HG02571 (cell line): ENCODE measurements around the gene TUBB6.
A peak's percentile ranks its signal among the peaks of the same experiment; 100 is the strongest.

Experiments
- ATAC-seq: cut with Tn5 transposase; IDR thresholded peaks from one replicate; pipeline ENCODE4 v1.9.1; 2021; ENCODE audit warnings: mild to moderate bottlenecking, moderate library complexity; ENCODE audit not compliant: unreplicated experiment

The TUBB6 gene

DNA sequence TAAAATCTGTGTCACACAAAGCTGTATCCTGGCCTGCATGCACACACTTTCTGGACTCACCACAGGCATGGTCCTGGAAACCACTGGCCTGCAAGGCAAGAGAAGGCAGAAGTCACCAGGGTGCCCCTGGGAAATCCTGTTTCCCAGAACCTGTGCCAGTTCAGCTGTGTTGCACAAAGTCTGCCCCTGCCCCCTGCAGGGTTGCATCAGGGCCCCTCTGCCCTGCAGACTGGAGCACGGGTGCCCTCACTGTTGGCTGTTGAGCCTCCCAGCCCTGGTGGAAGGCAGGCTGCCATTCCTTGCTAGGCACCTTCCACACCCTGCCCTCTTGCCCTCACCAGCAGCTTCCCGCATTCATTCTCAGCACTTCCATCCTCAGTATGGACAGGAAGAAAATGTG, 18.0 kb upstream of the TUBB6 start:
- no peak for ATAC-seq

DNA sequence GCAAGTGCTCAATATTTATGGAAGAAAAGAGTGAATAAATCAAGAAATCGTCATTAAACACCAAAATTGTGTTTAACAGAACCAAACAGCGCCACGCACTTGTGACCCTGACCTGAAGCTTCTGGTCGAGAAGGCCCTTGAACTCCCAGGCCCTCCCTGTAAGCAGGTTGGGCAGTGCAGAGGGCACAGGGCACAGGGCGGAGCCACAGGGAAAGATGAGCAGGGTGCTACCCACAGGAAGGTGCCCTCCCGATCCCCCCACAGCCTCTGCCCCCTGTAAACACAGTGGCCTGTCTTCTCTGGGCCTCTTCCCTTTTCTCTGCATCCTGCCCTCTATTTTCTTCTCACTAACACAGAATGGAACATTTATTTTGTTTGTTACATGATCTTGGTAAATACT, 16.9 kb upstream of the TUBB6 start:
- no peak for ATAC-seq

DNA sequence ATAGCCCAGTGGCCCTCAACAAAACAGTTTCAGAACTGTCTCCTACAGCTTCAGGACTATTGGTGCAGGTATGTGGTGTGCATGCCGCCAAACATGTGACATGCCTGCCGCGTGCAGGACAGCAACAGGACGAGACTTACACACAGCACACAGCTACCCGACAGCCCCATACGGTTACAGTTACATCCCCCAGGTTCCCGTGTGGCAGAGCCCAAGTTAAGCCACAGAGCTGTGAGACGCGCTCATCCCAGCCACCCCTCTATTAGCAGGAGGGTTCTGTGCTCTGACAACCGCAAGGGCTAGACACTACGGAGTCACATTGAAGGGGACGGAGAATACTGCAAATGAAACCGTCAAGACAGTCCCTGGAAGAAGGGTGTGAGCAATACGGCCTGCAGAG, 16.4 kb upstream of the TUBB6 start:
- no peak for ATAC-seq

DNA sequence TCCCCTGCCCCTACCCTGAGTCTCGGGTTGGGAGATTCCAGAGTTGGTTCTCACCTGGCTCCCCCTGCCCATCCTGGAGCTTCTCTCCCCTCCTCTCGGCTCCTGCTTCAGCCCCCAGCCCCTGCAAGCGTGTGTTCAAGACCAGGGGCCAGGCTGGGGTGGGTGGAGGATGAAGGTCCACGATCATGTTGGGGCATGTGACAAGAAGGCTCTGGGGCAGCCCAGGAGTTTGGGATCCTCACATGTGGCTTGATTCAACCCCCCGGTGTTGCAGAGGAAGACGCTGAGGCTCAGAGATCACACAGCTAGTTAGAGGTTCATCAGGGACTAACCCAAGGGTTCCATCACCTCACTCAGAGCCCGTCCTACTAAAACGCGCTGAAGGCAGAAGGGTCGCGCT, 14.2 kb upstream of the TUBB6 start:
- no peak for ATAC-seq

DNA sequence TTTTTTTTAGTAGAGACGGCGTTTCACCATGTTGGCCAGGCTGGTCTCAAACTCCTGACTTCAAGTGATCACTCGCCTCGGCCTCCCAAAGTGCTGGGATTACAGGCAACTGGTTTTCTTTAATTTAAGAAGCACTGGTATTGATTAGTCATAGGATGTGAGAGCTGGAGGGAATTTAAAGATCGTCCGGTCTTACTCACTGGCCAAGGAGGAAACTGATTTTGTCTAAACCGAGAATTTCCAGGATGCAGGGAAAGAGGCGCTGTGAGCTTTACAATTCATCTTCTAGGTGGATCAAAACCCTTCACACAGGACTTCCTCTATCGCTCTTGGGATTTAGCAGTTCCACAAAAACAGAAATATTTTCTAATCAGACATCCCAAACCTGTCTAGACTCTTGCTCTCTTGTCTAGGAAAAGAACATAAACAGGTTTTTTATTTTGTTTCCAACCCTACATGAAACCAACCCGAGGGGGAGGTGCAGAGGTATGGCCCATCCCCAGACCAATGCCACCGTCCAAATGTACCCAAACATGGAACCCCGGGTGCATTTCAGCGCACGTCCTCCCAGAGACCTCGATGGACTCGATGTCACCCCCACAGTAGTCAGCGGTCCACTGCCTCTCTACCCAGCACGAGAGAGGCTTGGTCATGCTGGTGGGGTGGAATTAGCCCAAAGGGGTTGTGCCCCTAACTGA, 12.5 kb upstream of the TUBB6 start:
- no peak for ATAC-seq

DNA sequence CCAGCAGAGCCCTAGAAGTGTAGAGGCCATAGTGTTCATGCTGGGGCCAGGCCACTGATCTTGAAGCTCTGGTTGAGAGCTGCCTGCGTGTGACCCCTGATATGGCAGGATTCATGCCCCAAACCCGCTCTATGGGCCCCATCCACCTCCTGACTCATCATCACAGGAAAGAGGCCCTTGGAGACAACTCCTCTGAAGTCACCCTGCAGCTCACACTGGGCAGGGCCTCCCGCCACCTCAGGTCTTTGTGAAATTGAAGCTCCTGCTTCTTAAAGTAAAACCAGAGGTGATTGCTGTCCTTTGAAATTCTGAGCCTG, 12.0 kb upstream of the TUBB6 start:
- ATAC-seq: no peak

DNA sequence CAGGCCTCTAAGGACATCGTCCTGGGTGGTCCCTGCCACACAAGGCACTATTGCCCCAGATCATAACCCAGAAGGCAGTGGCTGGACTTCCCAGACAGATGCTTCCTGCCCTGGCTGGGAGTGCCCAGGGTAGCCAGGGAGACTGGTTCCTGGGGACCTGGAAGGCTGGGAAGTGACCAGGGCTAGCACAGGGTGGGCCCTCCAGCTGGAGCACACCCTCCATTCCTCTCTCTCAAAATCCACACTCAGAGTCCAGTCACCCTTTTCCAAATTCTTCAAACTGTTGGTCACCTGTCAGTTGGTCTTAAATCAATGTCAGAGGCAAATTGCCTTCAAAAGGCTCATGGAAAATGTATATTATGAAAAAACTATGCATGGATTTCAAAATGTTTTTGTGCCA, 11.6 kb upstream of the TUBB6 start:
- no peak for ATAC-seq

DNA sequence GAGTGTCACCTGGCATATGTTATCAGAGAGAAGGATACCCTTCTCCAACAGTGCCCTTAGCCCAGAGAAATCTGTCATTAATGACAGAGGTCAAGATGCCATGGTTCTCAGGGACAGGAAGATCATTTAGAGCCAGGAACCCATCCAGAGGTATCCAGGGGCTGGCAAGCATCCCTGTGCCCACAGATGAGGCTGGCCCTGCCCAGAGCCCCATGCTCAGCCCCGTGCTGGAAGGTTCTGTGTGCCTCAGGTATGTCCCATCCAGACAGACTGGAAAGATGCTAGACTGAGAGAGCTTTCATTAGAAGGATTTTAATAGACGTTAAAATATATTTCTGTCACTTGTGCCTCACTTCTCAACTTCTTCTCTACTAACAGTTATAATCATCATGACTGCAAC, 8.2 kb upstream of the TUBB6 start:
- ATAC-seq: no peak

DNA sequence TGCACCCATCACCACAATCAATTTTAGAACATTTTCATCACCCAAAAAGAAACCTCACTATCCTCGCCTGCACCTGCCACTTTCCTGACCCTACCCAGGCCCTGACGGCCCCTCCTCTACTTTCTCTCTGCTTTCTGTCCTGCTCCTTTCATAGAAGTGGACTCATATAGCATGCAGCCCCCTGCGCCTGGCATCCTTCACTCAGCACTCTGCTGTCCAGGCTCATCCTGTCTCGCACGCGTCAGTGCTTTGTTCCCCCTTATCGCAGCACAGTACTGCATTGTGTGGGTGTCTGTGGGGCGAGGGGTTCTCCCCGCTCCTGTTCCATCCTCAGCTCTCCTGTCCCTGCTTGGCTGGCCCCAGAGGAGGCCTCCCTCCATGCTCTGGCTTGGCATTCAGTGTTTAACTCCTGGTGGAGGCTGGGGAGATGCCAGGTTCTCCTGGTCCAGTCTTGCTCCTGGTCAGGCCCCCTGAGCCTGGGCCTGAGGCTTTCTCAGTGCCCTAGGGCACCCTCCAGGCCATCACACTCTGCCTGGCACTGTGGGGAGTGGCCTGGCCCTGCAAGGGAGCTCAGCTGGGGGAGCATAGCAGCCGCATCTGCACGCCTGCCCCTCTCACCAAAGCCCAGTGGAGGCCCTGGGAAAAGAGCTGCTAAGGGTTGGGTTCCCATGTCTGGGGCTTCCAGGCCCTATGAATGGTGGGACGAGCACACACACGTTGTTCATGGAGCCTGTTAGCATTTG, 6.6 kb upstream of the TUBB6 start:
- ATAC-seq: no peak

DNA sequence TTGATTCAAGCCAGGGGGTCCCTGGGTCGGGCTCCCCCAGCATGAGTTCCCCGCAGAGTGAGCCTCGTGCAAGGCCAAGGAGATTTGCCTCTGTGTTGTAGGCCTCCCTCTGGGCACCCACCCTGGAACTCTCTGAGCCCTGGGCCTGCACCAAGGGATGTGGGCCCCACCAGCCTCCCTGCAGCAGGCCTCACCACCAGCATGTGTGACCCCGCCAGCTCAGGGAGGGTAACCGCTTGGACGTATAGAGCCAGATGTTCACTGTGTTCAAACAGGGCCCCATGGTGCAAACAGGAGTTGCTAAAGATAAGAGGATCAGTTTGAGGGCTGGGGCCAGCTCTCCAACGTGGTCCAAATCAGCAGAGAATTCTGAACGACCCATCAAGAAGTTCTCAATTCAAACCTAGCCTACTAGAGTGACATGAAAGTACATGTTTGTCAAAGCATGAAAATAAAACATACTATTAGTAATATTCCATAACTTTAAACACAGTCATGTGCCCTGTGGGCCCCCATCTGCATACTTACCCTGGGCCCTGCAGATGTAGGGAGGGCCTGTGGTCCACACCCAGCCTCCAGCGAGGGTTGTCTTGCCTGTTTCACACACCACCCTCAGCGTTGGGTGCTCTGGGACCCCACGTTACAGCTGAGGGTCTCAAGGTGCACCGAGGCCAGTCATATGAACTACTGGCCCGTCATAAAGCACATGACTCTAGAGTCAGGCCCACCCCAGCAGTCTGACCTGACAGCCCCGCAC, 5.5 kb upstream of the TUBB6 start:
- no peak for ATAC-seq

DNA sequence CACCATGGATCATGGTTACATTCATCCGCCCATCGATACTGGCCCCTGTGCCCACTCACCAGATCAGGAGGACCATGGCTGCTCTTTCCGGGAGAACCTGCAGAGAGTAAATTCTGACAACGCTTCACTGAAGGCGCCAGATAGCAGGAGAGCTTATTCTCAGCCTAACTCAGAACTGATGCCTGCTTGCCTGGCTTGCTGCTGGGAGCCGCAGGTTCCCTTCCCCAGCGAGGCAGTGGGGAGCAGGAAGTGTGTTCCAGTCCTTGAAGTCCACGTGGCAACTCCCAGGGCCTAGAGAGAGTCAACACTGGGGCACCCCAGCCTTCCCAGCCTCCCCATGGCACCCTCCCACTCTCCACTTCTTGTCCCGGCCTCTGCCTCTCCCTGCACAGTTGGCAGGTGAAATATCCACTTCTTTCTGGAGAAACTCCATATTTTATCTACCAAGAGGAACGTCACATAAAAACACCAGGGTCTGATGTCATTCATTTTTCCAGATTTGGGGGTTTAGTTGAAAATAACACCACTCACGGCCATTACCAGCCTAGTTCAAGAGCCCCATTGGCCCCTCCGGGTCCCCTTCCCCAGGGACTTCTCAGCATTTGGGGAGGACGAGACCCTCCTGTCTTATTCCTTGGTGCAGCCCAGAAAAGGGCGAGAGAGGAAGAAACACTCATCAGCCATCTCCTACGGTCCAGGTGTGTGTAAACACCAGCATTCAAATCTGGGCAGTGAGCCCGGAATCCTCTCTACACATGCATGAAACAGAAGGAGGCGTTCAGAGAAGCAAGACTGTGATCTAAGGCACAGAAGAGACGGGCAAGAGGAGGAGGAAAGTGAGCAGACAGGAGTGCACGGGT, 3.5 kb upstream of the TUBB6 start:
- no peak for ATAC-seq

DNA sequence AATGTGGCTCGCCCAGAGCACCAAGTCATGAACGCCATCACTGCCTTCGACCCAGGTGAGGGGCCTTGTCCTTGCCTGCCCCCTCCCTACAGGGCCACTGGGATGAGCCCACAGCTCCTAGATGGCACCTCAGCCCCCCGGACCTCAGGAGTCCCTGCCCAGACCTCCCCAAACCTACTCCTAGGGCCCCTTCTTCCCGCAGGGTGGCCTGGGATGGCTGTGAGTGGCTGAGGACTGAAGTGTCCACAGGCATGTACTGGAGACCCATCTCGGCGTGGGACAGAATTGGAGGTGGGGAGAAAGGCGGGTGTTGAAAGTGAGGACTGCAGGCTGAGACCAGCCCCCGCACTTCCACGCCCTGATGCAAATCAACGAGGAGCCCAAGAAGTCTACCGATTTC, 2.8 kb upstream of the TUBB6 start:
- no peak for ATAC-seq

DNA sequence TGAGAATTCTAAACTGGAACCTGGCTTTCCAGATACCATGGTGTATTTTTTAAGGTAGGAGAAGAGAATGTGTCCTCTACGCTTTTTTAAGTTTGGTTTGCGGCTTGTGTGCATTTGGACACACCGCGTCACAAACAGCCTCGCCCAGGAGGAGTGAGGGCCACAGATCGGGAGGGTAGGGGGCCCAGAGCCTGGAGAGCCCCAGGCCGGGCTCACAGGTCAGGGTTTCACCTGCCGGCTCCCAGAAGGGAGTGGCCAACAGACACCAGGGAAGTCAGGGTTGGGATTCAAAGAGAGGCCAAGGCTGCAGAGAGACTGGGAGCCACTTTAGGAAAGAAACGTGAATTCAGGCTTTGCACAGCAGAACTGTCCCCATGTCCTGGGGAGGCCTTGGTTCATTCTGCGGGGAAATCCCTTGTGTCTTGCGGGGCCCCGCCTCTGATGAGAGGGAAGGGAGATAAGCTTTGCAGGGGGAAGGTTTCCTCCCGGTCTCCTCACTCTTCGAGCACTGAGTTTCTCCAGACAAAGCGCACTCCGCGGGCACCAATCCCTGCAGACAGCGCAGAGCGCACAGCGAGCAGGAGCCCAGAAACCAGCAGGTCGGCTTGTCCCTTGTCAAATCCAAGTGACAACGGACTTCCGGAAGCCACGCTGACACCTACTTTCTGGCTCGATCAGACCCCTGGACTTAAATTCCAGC, 2.0 kb upstream of the TUBB6 start:
- ATAC-seq: no peak

DNA sequence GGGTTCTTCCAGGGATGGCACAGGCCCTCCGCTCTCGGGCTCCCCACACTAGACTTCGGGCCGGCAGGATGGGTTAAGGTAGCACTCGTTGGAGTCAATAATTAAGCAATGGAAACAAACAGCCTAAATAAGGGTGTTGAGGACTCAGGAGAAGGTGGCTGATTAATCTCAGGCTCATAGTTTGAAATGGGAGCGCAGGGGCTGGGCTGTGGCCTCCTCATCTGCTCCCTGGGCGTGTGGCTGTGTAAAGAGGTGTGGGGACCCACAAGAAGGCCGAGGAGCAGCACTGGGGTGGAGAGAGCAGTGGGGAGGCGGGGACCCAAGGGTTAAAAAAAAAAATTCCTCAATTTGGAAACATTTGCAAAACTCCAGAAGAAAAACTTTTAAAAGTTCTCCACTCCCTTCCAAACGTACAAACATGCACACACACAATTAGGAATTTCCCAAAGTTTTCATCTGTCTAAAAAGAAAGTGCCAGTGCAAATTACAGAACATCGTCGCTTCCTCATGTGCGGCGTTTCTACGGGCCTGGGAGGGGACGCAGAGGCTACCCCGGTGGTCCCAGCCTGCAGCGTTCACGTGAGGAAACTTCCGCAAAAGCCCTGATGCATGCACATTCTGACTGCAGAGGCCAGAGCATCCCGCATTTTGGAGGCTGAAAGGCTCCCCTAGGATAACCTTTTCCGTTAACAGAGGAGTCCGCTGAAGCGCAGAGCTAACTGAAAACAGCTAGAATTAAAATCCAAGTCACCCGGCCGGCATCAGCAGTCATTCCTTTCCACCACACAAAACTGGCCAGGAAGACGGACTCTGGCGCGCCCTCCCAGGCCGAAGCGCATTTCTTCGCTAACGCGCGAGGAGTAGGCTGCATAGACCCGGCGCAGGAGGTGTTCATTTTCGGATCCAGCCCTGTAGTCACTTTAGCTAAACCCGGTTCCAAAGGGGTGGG, 1.0 kb upstream of the TUBB6 start:
- ATAC-seq: peak; percentile 19

DNA sequence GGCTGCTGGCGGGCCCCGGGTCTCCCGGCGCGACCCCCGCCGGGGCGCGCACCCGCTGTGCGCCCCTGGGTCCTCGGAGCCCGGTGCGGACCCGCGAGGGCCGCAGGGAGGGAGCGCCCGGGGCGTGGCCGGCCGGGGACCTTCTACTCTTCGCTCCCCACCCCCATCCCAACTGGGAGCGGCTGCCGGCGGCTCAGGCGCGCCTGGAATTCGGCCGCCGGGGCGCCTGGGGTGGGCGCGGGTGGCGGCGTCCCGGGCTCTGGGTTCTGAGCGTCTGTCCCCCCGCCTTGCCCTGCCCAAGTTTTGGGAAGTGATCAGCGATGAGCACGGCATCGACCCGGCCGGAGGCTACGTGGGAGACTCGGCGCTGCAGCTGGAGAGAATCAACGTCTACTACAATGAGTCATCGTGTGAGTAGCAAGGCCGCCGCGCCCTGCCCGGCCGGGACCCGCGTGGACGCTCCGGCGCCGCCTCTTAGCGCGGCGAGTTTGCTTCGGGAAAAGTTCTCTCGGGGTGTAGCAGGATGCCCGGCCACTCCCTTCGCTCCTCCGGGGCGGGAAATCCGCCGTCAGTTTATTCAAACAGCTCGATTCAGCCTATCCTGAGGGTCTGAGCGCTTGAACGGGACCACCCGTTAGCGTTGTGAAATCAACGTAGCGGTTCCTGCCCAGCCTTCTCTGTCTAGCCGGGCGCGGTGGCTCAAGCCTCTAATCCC, 502 bp downstream of the TUBB6 start:
- peak; percentile 59 for ATAC-seq

DNA sequence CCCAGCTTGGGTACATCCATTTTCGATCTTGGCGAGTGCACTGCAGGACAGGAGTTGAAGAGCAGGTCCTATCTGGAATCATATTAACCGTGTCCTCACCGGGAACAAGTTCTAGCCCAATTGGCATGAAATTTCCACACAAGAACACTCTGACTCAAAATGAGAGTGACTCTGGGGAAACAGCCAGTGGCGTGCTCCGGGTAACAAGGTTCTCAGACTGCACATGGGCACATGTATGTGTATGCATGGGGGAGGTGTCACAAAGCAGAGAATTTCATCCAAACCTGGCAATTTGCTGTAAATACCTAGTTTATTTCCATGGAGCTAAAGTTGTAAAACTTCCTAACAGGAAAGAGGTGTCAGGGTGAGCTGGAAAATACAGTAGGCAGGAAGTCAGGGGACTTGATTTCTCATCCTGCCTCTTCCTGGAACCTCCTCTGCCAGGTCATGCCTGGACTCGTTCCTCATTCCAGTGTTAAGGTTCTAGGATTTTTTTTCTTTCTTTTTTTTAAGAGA, 1.7 kb downstream of the TUBB6 start:
- ATAC-seq: no peak

DNA sequence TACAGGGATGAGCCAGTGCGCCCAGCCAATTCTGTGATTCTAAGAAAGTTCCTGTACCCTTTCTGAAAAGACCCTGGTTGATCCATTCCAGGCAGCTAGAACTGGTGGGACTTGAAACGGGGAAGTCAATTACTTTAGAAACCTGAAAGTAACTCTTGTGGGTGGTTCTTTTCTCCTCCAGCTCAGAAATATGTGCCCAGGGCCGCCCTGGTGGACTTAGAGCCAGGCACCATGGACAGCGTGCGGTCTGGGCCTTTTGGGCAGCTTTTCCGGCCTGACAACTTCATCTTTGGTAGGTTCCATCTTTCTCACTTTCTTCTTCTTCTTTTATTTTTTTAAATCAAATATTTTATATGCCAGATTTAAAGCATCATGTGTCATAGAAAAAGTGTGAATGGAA, 2.7 kb downstream of the TUBB6 start:
- ATAC-seq: no peak

DNA sequence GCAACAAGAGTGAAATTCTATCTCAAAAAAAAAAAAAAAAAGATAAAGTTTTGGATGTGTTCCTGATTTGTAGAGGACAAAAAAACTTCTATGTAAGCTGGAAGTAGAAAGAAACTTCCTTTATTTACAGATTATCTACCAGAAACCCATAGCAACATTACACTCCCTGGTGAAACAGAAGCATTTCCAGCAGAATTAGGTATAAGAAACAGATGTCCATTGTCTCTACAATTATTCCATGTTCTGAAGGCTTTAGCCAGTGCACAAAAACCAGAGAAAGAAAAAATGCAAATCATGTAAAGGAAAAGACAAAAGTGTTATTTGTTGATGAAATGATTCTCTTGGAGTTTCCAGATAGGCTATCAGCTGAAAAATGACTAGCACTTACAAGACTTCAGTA, 4.9 kb downstream of the TUBB6 start:
- no peak for ATAC-seq
